ENCODE data around the gene PPM1H.

Gene PPM1H

GRCh38 chr12:62933220-62933601, 1.7 kb downstream of the PPM1H start:
- H3K9ac ChIP-seq (ENCODE audit: low read depth, low read length) = no peak overlapping the region
- no peaks in the 10 kb centered on the region for H3K79me2 ChIP-seq (ENCODE audit: insufficient read depth, low read length)
- TF ChIP-seq CTCF (IDR thresholded peaks at IDR 0.05; ENCODE audit: borderline replicate concordance, extremely low read depth, low read length, poor library complexity, severe bottlenecking) (no peak), EZH2 (IDR thresholded peaks at IDR 0.05; ENCODE audit: borderline replicate concordance, low read depth, low read length, severe bottlenecking) (no peak)
- H3K4me3 ChIP-seq (ENCODE audit: low read depth in 1 of 2, low read length in 2 of 2) = no peak overlapping the region
- H2AFZ ChIP-seq (ENCODE audit: low read depth, low read length) = no peak overlapping the region
- H4K20me1 ChIP-seq (ENCODE audit: insufficient read depth, low read length) = no peaks in the 10 kb centered on the region
- H3K27ac ChIP-seq (ENCODE audit: low read length) = no peak overlapping the region
- no peaks in the 10 kb centered on the region for H3K9me3 ChIP-seq (ENCODE audit: insufficient read depth, low read length, severe bottlenecking)
- H3K36me3 ChIP-seq (ENCODE audit: insufficient read depth, low read length) = no peaks in the 10 kb centered on the region
- DNase-seq (no peak), ATAC-seq (ENCODE audit: insufficient read depth, low read depth) (no peak)
- H3K4me1 ChIP-seq (ENCODE audit: insufficient read depth, low read length) = peaks cover 17% of the 10 kb centered on the region
- peaks cover 32% of the 10 kb centered on the region for H3K27me3 ChIP-seq (ENCODE audit: insufficient read depth, low read length, poor library complexity)
- H3K4me2 ChIP-seq (ENCODE audit: insufficient read depth, low read length) = 0 out of 2 replicates have a peak overlapping the region, but pooled peaks have one; percentile 98

- peaks cover 17% of the 10 kb centered on the region for H3K4me1 ChIP-seq (ENCODE audit: insufficient read depth, low read length)
- H3K27me3 ChIP-seq (ENCODE audit: insufficient read depth, low read length, poor library complexity) = peaks cover 32% of the 10 kb centered on the region
- no peak overlapping the region for H3K4me3 ChIP-seq (ENCODE audit: low read depth in 1 of 2, low read length in 2 of 2)
- no peak overlapping the region for H2AFZ ChIP-seq (ENCODE audit: low read depth, low read length)
- no peak overlapping the region for H3K4me2 ChIP-seq (ENCODE audit: insufficient read depth, low read length)
- H3K9ac ChIP-seq (ENCODE audit: low read depth, low read length) = no peak overlapping the region
- H3K27ac ChIP-seq (ENCODE audit: low read length) = no peak overlapping the region
- no peak for DNase-seq
- no peaks in the 10 kb centered on the region for H3K9me3 ChIP-seq (ENCODE audit: insufficient read depth, low read length, severe bottlenecking)
- no peaks in the 10 kb centered on the region for H4K20me1 ChIP-seq (ENCODE audit: insufficient read depth, low read length)
- H3K79me2 ChIP-seq (ENCODE audit: insufficient read depth, low read length) = no peaks in the 10 kb centered on the region
- ATAC-seq (ENCODE audit: insufficient read depth, low read depth) = no peak
- no peaks in the 10 kb centered on the region for H3K36me3 ChIP-seq (ENCODE audit: insufficient read depth, low read length)
- no peak for TF ChIP-seq EZH2 (IDR thresholded peaks at IDR 0.05; ENCODE audit: borderline replicate concordance, low read depth, low read length, severe bottlenecking)
- no peak for TF ChIP-seq CTCF (IDR thresholded peaks at IDR 0.05; ENCODE audit: borderline replicate concordance, extremely low read depth, low read length, poor library complexity, severe bottlenecking)
These were observed 3.5 kb downstream of the PPM1H start for GRCh38 chr12:62931477-62931876.

GRCh38 chr12:62930546-62931425, 4.2 kb downstream of the PPM1H start:
- TF ChIP-seq EZH2 (IDR thresholded peaks at IDR 0.05; ENCODE audit: borderline replicate concordance, low read depth, low read length, severe bottlenecking) = no peak
- no peak for TF ChIP-seq CTCF (IDR thresholded peaks at IDR 0.05; ENCODE audit: borderline replicate concordance, extremely low read depth, low read length, poor library complexity, severe bottlenecking)
- ATAC-seq (ENCODE audit: insufficient read depth, low read depth) (no peak), DNase-seq (no peak)
- H3K4me1 ChIP-seq (ENCODE audit: insufficient read depth, low read length) = peaks cover 17% of the 10 kb centered on the region
- no peak overlapping the region for H3K9ac ChIP-seq (ENCODE audit: low read depth, low read length)
- peaks cover 28% of the 10 kb centered on the region for H3K27me3 ChIP-seq (ENCODE audit: insufficient read depth, low read length, poor library complexity)
- no peaks in the 10 kb centered on the region for H3K36me3 ChIP-seq (ENCODE audit: insufficient read depth, low read length)
- H3K79me2 ChIP-seq (ENCODE audit: insufficient read depth, low read length) = no peaks in the 10 kb centered on the region
- H2AFZ ChIP-seq (ENCODE audit: low read depth, low read length) = no peak overlapping the region
- H3K27ac ChIP-seq (ENCODE audit: low read length) = no peak overlapping the region
- no peaks in the 10 kb centered on the region for H4K20me1 ChIP-seq (ENCODE audit: insufficient read depth, low read length)
- H3K4me2 ChIP-seq (ENCODE audit: insufficient read depth, low read length) = no peak overlapping the region
- no peaks in the 10 kb centered on the region for H3K9me3 ChIP-seq (ENCODE audit: insufficient read depth, low read length, severe bottlenecking)
- no peak overlapping the region for H3K4me3 ChIP-seq (ENCODE audit: low read depth in 1 of 2, low read length in 2 of 2)
